Fibroblast of pulmonary artery (primary cell): Measurements from ENCODE around the gene THOC7.

Experiments
- DNase-seq: peaks from one replicate; pipeline ENCODE4 v3.0.0-alpha.2; 2010; ENCODE audit warnings: low read depth
- H3K4me3 ChIP-seq: replicated peaks from 2 replicates; pipeline ENCODE4 v1.5.1; 2011; ENCODE audit warnings: low read depth, mild to moderate bottlenecking, control low read depth, low read length, moderate library complexity
- TF ChIP-seq, protein P1 (sequence below): IDR thresholded peaks from 2 replicates; pipeline ENCODE4 v1.5.1; 2011; ENCODE audit warnings: mild to moderate bottlenecking, control low read depth, low read length, inconsistent platforms; ENCODE audit errors: missing control alignments

The THOC7 gene

DNA sequence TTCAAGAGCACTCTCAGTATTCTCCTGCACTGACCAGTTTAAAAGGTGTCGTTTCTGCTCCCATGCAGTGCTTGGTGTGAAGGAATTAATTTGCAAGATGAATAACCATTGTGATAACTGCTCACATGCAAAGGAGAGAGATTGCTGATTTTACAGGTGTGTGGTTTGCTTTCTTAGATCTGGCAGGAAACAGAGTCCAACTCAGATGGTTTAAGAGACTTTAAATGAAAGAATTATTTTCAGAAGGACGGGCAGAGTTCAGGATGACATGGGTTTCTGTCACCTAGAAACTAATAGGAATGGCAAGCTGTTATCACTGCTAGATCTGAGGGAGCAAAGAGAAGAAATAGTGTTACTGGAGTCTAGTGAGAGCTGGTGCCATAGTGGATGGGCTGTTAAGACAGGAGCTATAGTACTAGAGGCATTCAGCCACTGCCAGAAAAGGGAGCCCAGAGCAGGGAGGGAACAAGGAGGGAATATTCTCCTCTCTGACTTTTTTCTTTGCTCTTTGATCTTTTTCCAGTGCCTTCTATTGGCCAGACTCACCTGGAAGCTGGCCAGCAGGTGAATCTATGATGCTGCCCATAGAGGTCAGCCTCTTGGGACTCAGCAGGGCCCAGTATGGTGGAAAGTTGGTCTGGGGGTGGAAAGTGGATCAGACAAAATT, 14.9 kb upstream of the THOC7 start:
- H3K4me3 ChIP-seq: no peak overlapping the region
- TF ChIP-seq, protein P1, sequence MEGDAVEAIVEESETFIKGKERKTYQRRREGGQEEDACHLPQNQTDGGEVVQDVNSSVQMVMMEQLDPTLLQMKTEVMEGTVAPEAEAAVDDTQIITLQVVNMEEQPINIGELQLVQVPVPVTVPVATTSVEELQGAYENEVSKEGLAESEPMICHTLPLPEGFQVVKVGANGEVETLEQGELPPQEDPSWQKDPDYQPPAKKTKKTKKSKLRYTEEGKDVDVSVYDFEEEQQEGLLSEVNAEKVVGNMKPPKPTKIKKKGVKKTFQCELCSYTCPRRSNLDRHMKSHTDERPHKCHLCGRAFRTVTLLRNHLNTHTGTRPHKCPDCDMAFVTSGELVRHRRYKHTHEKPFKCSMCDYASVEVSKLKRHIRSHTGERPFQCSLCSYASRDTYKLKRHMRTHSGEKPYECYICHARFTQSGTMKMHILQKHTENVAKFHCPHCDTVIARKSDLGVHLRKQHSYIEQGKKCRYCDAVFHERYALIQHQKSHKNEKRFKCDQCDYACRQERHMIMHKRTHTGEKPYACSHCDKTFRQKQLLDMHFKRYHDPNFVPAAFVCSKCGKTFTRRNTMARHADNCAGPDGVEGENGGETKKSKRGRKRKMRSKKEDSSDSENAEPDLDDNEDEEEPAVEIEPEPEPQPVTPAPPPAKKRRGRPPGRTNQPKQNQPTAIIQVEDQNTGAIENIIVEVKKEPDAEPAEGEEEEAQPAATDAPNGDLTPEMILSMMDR: no peak
- DNase-seq: no peak

DNA sequence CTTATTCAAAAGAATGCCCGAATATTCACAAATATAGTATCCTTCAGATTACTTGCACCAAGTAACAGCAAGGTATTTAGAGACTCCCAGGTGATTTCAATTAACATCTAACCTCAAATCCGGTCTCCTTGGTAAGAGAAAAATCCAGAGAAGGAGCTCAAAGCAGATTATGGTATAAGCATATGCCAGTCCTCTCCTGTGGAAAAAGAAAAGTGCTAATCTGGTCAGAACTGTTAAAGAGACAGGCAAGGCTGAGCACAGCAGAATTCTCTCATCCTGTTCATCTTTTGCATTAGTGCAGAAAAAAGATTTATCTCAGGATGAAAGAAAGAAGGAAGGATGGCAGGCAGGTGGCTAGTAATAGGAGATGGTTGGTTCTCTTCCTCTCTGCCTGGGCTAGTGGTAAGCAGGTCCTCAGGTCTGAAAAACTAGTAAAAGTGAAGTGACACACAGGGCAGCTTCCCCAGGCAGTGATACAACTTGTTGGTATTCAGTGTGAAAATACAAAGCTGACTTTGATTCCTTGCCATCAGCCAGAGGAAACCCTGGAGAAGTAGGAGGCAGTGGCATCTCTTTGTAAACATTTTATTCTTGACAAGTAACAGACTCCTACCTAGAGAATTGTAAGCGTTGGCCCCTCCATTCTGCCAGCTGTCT, 14.3 kb upstream of the THOC7 start:
- H3K4me3 ChIP-seq: no peak overlapping the region
- TF ChIP-seq, protein P1: no peak
- no peak for DNase-seq

DNA sequence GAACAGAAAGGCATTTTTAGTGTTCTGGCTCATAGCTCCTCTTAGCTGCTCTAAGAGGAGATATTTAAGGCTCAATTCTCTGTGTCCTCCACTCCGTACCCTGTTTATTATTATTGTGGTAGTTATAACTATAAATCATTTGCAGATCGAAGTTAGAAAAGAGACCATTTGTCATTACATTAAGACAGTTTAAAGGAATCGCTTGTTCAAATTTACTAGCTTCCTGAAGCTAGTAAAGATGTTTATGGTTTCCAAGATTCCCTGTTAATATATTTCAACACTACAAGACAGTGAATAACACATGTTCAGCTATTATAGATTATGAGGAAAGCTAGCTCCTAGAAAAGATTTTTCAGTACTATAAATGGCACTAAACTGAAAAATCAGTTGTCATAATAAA, 12.7 kb upstream of the THOC7 start:
- TF ChIP-seq, protein P1: no peak
- no peak for DNase-seq
- no peak overlapping the region for H3K4me3 ChIP-seq

DNA sequence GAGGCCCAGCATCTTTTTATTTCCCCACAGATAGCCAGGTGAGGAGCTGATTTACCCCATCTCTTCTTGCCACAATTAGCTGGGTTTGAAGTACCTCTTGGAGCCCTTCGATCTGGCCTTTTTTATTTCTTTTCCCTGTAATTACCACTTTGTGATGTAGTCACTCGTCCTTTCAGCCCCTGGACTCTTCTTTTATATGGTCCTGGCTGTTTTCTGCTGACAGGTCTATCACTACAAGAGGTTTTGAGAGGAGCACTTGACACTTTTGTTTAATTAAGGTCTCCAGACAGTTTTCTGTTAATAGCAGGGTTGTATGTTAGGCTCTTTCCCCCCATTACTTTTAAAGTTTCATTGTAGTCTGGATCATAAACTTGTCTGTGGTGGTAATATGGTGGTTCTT, 11.9 kb upstream of the THOC7 start:
- H3K4me3 ChIP-seq: no peak overlapping the region
- no peak for DNase-seq
- TF ChIP-seq, protein P1: no peak

DNA sequence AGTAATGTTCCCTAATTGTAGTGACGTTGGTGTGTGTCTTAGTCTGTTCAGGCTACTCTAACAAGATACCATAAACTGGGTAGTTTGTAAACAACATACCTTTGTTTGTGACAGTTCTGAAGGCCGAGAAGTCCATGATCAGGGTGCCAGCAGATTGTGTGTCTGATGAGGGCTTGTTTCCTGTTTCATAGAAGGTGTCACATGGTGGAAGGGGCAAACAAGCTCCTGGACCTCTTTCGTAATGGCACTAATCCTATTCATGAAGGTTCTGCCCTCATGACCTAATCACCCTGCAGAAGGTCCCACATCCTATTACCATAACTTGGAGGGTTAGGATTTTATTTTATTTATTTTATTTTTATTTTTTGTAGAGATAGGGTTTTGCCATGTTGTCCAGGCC, 11.2 kb upstream of the THOC7 start:
- TF ChIP-seq, protein P1: no peak
- no peak for DNase-seq
- no peak overlapping the region for H3K4me3 ChIP-seq

DNA sequence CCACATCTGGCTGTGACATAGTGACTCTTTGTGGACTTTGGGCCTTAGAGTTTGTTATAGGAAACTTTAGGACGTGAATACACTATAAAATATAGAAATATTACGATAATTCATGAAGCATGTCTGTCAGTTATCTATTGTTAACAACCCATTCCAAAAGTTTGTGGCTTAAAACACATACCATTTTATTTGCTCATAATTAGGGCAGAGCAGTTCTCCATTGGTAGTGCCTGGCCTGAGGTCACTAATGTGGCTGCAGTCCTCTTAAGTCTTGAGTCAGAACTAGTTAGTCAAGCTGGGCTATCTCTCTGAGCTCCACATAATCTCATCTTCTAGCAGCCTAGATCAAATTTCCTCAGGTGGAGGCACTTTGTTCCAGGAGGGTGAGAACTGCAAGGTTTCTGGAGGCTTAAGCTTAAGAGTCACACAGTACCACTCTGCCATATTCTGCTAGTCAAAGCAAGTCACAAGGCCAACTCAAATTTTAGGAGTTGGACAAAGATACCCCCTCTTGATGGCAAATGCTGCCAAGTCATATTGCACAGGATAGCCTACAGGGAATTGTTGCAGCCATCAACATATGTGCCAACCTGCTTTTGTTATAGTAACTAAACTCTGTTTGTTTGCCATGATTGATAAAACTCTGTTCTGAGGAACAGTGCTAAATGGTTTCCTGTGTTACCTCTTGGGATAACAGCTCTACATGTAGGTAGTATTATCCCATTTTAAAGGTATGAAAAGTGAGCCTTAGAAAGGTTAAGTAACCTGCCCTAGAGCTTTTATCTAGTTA, 8.7 kb upstream of the THOC7 start:
- TF ChIP-seq, protein P1: no peak
- DNase-seq: peak; percentile 72
- H3K4me3 ChIP-seq: no peak overlapping the region
